Large intestine (tissue), 3 donors: Measurements from ENCODE around the gene AS3MT. TPM values are rescaled to one million over a fixed set of nuclear protein-coding genes. Genes with fewer than 3 reads are reported as not detected.
"Not testable (repeated sequence)": the region's sequence is repeated elsewhere in the genome, so short reads cannot be mapped to it uniquely, and the experiment has no call there.

Experiments
- DNase-seq, 2 donors: peaks; one replicate each; pipeline versions ENCODE4 v3.0.0 to v3.0.0-alpha.2; 2013
- H3K27ac ChIP-seq: one replicate; pipeline ENCODE4 v1.5.1; 2013; ENCODE audit warnings: low read length
- H3K27me3 ChIP-seq: 2 replicates; pipeline ENCODE4 v1.6.1; 2013; ENCODE audit warnings: low read length; ENCODE audit not compliant: control insufficient read depth, insufficient read depth
- H3K36me3 ChIP-seq: 2 replicates; pipeline ENCODE4 v1.6.1; 2013; ENCODE audit warnings: low read length; ENCODE audit not compliant: control insufficient read depth, insufficient read depth
- H3K4me1 ChIP-seq: one replicate; pipeline ENCODE4 v1.6.1; 2013; ENCODE audit warnings: low read length; ENCODE audit not compliant: control insufficient read depth, insufficient read depth
- H3K4me3 ChIP-seq: one replicate; pipeline ENCODE4 v1.5.1; 2013; ENCODE audit warnings: low read length
- H3K9me3 ChIP-seq: one replicate; pipeline ENCODE4 v1.6.1; 2013; ENCODE audit warnings: mild to moderate bottlenecking, low read depth, low read length, moderate library complexity; ENCODE audit not compliant: control insufficient read depth
- WGBS: methylation state at CpG from one replicate; pipeline ENCODE4 v1.1.5; 2013; ENCODE audit warnings: low lambda C conversion rate; ENCODE audit not compliant: insufficient coverage; 5-methylcytosine and 5-hydroxymethylcytosine counted together
- polyA plus RNA-seq: library from polyadenylated mRNA; unstranded; fragments of 120-200 nt; gene quantifications from one replicate; pipeline ENCODE4 v1.2.1, GENCODE V29; 2013

AS3MT gene
- polyA plus RNA-seq, 1 donor, result 15.5 TPM

DNA sequence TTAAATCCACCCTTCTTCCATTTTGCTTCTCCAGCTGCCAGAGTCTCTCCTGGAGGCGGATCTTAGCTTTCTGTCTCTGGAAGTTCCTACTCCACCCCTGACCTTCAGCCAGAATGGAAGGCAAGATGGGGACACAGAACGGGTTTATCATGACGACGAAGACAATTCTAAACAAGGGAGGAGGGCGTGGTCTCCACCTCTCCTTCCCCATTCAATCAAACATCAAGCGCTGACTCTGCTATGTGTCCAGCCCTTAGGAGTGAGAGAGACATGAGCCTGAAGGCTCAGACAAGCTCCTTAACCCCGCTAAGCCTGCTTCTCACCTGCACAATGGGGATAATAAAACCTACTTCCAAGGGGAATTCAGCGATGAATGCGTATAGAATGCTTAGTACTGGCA lies 35.1 kb upstream of the AS3MT start:
- H3K4me3 ChIP-seq, result no peak overlapping the region
- no peaks in the 10 kb centered on the region for H3K27me3 ChIP-seq
- DNase-seq, result peak in 1 of 2 donors; percentile 37
- H3K27ac ChIP-seq, result no peak overlapping the region
- H3K4me1 ChIP-seq, result peaks cover 2% of the 10 kb centered on the region
- WGBS, result 80% methylated on average over 2 of the region's 9 CpGs
- peaks cover 12% of the 10 kb centered on the region for H3K9me3 ChIP-seq
- no peaks in the 10 kb centered on the region for H3K36me3 ChIP-seq

DNA sequence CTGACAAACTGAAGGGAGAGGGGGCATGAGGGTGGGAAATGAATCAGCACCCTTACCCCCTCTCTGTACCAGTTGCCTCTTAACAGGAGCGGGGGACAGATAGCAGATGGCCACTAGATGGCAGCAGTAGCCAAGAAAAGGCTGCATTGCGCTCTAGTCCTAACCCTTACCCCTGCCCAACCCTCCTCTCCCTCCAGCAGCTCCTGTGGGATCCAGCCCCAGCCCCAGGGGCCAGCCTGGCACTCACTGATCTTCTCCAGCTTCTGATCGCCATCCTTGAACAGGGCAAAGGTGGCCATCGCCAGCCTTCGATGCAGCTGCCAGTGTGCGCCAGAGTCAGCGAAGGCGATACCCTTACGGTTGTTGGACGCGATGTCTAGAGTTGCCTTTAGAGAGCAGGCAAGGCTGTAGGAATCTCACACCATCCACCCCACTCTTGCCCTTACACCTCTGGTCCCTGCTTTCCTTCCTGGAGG lies 34.2 kb upstream of the AS3MT start:
- WGBS, result no CpG with 5 or more reads among the region's 11 CpGs
- no peak overlapping the region for H3K27ac ChIP-seq
- DNase-seq, result peak in 1 of 2 donors; percentile 64
- H3K4me3 ChIP-seq, result no peak overlapping the region
- no peaks in the 10 kb centered on the region for H3K27me3 ChIP-seq
- no peaks in the 10 kb centered on the region for H3K36me3 ChIP-seq
- peaks cover 12% of the 10 kb centered on the region for H3K9me3 ChIP-seq
- H3K4me1 ChIP-seq, result peaks cover 2% of the 10 kb centered on the region

DNA sequence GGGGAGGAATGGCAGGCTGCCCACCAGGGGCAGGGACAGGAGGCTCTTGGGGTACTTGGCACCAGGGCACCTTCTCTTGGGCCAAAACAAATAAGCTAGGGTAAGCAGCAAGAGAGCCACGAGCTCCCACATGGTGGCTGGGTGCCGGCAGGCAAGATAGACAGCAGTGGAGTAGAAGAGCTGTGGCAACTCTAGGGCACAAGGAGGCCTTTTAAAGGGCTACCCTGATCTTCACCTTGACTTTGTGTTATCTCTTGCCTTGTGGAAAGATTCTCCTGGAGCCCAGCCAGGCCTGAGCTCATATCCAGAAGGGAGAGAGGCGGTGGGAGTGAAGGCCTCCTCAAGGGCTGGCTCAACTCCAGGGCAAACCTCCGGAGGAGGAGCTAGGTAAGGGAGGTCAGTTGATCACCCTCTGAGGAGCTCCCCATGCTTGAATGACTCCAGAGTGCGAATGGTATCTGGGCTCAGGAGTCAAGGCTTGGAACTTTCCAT lies 32.0 kb upstream of the AS3MT start, which contains the start of gene CYP17A1:
Gene CYP17A1, minus strand, starts transcription at position 184 of the 492 bp plus-strand sequence. Its CDS starts 52 bp downstream, at position 132.
- no peak within 1 kb of the TSS for H3K27ac ChIP-seq
- H3K4me3 ChIP-seq, result no peak within 1 kb of the TSS
- H3K9me3 ChIP-seq, result peaks cover 12% of the 10 kb centered on the region
- no peaks in the 10 kb centered on the region for H3K36me3 ChIP-seq
- H3K4me1 ChIP-seq, result peaks cover 2% of the 10 kb centered on the region
- DNase-seq, result no peak
- no CpG with 5 or more reads among the region's 5 CpGs for WGBS
- peaks cover 5% of the 10 kb centered on the region for H3K27me3 ChIP-seq

DNA sequence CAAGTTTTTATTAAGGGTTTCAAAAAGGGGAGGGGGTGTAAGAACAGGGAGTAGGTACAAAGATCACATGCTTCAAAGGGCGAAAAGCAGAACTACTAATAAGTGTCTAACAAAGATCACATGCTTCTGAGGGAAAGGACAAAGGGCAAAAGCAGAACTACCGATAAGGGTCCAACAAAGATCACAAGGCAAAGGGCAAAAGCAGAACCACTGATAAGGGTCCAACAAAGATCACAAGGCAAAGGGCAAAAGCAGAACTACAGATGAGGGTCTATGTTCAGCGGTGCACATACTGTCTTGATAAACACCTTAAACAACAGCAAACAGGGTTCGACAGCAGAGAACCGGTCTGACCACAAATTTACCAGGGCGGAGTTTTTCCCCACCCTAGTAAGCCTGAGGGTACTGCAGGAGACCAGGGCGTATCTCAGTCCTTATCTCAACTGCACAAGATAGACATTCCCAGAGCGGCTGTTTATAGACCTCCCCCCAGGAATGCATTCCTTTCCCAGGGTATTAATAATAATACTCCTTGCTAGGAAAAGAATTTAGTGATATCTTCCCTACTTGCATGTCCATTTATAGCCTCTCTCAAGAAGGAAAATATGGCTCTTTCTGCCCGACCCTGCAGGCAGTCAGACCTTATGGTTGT lies 30.9 kb upstream of the AS3MT start:
- H3K27me3 ChIP-seq, DNase-seq, H3K36me3 ChIP-seq, H3K27ac ChIP-seq, H3K4me1 ChIP-seq, H3K4me3 ChIP-seq: not testable (repeated sequence)
- H3K9me3 ChIP-seq, result peaks cover 12% of the 10 kb centered on the region
- no CpG with 5 or more reads among the region's 9 CpGs for WGBS

DNA sequence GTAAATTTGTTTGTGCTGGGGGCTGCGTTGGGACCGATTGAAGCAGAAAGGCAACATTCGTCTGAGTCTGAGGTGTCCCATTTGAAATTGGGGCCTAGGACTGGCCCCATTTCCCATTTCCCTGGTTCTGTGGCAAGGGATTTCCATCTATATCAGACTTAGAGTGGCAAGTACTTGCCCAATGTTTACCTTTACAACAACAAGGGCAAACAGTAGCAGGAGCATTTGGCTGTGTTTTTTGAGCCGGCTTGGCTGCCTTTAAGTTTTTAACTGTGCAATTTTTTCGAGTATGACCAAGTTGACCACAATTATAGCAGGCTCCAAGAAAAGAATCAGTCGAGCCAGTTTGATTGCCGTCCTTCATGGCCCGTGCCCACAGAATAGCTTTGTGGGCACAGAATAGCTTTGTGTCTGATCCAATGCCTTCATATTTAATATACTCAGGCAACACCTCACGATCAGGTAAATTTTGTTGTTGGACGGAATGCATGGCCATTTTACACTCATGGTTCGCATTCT lies 27.4 kb upstream of the AS3MT start:
- no peak overlapping the region for H3K27ac ChIP-seq
- no peak overlapping the region for H3K4me3 ChIP-seq
- peaks cover 16% of the 10 kb centered on the region for H3K9me3 ChIP-seq
- WGBS, result 79% methylated on average over 4 of the region's 11 CpGs
- no peaks in the 10 kb centered on the region for H3K36me3 ChIP-seq
- H3K4me1 ChIP-seq, result no peaks in the 10 kb centered on the region
- DNase-seq, result no peak
- H3K27me3 ChIP-seq, result peaks cover 5% of the 10 kb centered on the region

DNA sequence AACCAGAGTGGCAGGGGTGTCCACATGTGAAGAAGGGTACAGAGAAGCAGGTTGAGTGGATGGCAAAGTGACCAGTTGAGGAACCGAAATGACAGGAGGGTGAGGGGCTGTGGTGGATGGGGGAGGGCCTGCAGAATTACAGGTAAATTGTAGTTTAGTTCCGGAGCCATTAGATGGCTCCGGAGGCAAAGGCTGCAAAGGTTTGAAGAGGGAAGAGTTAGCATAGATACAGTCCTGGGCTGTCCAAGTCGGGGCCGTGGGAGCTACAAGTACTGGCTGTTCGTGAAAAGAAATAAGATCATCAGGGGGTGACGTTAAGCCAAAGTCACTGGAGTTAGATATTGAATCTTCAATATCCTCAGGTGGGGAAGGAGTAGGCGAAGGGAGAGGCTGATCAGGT lies 26.1 kb upstream of the AS3MT start:
- not testable (repeated sequence) for H3K27me3 ChIP-seq, DNase-seq, H3K4me1 ChIP-seq, H3K27ac ChIP-seq, H3K9me3 ChIP-seq, H3K4me3 ChIP-seq, H3K36me3 ChIP-seq
- no CpG with 5 or more reads among the region's 8 CpGs for WGBS

DNA sequence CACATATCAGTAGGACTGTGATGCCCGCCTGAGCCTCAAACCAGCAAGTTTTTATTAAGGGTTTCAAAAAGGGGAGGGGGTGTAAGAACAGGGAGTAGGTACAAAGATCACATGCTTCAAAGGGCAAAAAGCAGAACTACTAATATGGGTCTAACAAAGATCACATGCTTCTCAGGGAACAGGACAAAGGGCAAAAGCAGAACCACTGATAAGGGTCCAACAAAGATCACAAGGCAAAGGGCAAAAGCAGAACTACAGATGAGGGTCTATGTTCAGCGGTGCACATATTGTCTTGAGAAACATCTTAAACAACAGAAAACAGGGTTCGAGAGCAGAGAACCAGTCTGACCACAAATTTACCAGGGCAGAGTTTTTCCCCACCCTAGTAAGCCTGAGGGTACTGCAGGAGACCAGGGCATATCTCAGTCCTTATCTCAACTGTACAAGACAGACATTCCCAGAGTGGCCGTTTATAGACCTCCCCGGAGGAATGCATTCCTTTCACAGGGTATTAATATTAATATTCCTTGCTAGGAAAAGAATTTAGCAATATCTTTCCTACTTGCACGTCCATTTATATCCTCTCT lies 25.0 kb upstream of the AS3MT start:
- H3K27me3 ChIP-seq, H3K27ac ChIP-seq, H3K36me3 ChIP-seq, H3K4me3 ChIP-seq, H3K4me1 ChIP-seq, DNase-seq, H3K9me3 ChIP-seq: not testable (repeated sequence)
- WGBS, result no CpG with 5 or more reads among the region's 6 CpGs

DNA sequence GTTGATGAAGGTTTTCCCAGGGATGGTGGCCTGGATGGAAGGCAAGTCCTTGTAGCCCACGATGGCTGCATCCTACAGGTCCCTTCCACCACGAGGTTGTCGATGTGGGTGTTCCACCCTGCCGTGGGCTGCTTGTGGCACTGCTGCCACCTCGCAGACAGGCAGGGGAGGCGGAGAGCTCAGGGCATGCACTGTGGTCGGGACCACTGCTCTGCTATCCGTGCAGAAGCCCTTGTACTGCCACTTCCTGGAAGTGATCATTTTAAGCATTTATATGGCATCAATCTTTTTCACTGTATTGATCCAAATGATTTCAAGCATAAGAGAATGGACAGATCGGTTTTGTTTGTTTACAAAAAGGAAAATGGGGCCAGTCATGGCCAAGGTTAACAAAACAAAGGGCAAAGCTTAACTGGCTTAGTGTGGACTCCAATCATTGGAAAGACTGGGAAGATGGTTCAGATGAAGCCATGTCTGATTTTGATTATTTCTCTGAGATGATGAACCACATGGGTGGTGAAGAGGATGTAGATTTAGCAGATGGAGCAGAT lies 23.8 kb upstream of the AS3MT start:
- Histone ChIP-seq H3K4me3 (no peak overlapping the region), H3K4me1 (no peaks in the 10 kb centered on the region), H3K36me3 (no peaks in the 10 kb centered on the region), H3K27ac (no peak overlapping the region), H3K9me3 (peaks cover 3% of the 10 kb centered on the region), H3K27me3 (peaks cover 5% of the 10 kb centered on the region)
- WGBS, result no CpG with 5 or more reads among the region's 9 CpGs
- no peak for DNase-seq

DNA sequence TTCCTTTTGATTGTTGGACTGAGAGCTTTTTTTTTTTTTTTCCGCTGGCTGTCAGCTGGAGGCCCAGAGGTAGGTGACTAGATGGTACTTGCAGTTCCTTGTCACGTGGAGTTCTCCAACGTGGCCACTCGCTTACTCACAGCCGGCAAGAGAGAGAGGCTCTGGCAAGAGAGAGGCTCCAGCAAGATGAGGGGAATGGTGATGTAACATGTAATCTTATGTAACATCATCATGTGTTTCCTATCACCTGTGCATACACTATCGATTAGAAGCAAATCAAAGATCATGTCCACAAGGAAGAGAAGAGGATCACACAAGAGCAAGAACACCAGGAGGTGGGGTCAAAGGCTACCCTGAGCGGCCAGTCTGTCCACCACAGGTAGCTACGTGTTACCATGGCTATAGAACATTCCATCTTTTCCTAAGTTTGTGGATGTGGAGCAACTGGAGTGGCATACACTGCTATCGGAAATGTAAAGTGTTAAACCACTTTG lies 19.2 kb upstream of the AS3MT start:
- peak in 1 of 2 donors; percentile 30 for DNase-seq
- Histone ChIP-seq H3K4me3 (no peak overlapping the region), H3K9me3 (peaks cover 3% of the 10 kb centered on the region), H3K27me3 (no peaks in the 10 kb centered on the region), H3K27ac (no peak overlapping the region), H3K4me1 (no peaks in the 10 kb centered on the region), H3K36me3 (no peaks in the 10 kb centered on the region)
- 83% methylated on average over 1 of the region's 9 CpGs for WGBS

DNA sequence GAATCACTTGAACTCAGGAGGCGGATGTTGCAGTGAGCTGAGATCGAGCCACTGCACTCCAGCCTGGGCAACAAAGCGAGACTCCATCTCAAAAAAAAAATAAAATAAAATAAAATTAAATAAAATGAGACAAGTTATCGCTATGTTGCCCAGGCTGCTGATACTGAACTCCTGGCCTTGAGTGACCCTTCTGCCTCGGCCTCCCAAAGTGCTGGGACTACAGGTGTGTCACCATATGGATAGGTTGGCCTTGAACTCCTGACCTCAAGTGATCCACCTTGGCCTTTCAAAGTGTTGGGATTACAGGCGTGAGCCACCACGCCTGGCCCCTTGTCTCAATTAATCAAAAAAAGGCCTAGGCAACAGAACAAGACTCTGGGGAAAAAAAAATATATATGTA lies 16.0 kb upstream of the AS3MT start:
- WGBS, result 89% methylated on average over 3 of the region's 7 CpGs
- not testable (repeated sequence) for H3K27me3 ChIP-seq, H3K36me3 ChIP-seq, H3K4me1 ChIP-seq, H3K4me3 ChIP-seq, H3K9me3 ChIP-seq, H3K27ac ChIP-seq, DNase-seq
